ENCODE measurements around the gene SAA1. TPM values are rescaled to one million over a fixed set of nuclear protein-coding genes. Genes with fewer than 3 reads are reported as not detected.

Gene SAA1
- total and polyA plus RNA-seq, 7 experiments from 2014 or later = not detected

- peaks cover 21 to 61% (median 38%) of the 10 kb centered on the region in 5 donors for H3K36me3 Mint-ChIP-seq
- H3K27me3 ChIP-seq (ENCODE audit: control insufficient read depth in 2 of 2, insufficient read depth in 2 of 2, low read length in 2 of 2) = no peaks in the 10 kb centered on the region
- no peak overlapping the region for H3K27ac ChIP-seq (ENCODE audit: low read depth, low read length)
- no peaks in the 10 kb centered on the region for H3K27me3 Mint-ChIP-seq
- peaks cover 0 to 20% (median 4%) of the 10 kb centered on the region in 7 donors for H3K4me1 Mint-ChIP-seq
- POLR2A ChIA-PET = no interaction called here
- no peak overlapping the region for H3K4me3 Mint-ChIP-seq
- peaks cover 11 to 56% (median 11%) of the 10 kb centered on the region in 3 experiments for H3K36me3 ChIP-seq (ENCODE audit: control insufficient read depth in 2 of 3, insufficient read depth in 3 of 3, low read length in 3 of 3)
- CTCF ChIA-PET = no interaction called here
- ATAC-seq = no peak
- no peaks in the 10 kb centered on the region for H3K9me3 Mint-ChIP-seq
- DNase-seq = no peak
- no peaks in the 10 kb centered on the region for H3K4me1 ChIP-seq (ENCODE audit: control insufficient read depth in 2 of 2, insufficient read depth in 2 of 2, low read length in 2 of 2)
- intact Hi-C loops (cut with micrococcal nuclease) = no loop called here
- H3K27ac Mint-ChIP-seq = peak overlapping the region in 1 of 9 donors; percentile 4
- H3K9me3 ChIP-seq (ENCODE audit: control insufficient read depth in 2 of 3, low read length in 3 of 3) = no peaks in the 10 kb centered on the region
- H3K4me3 ChIP-seq (ENCODE audit: low read length) = no peak overlapping the region
Measured at GRCh38 chr11:18282626-18283025, 16.6 kb downstream of the SAA1 start.

- ATAC-seq = no peak
- Histone ChIP-seq H3K4me1 (ENCODE audit: control insufficient read depth in 2 of 2, insufficient read depth in 2 of 2, low read length in 2 of 2) (no peaks in the 10 kb centered on the region), H3K4me3 (ENCODE audit: low read length) (no peak overlapping the region), H3K9me3 (ENCODE audit: control insufficient read depth in 2 of 3, low read length in 3 of 3) (no peaks in the 10 kb centered on the region), H3K27ac (ENCODE audit: low read depth, low read length) (no peak overlapping the region), H3K27me3 (ENCODE audit: control insufficient read depth in 2 of 2, insufficient read depth in 2 of 2, low read length in 2 of 2) (no peaks in the 10 kb centered on the region), H3K36me3 (ENCODE audit: control insufficient read depth in 2 of 3, insufficient read depth in 3 of 3, low read length in 3 of 3) (peaks cover 6 to 66% (median 11%) of the 10 kb centered on the region in 3 experiments)
- no peak overlapping the region for H3K27ac Mint-ChIP-seq
- CTCF ChIA-PET = interaction anchor here (1.1 kb wide), 1 partner anchor 254 kb away, joined by 3 read pairs; no protein-coding TSS in a partner anchor
- no peaks in the 10 kb centered on the region for H3K9me3 Mint-ChIP-seq
- H3K4me3 Mint-ChIP-seq = no peak overlapping the region
- no peaks in the 10 kb centered on the region for H3K27me3 Mint-ChIP-seq
- no peak for DNase-seq
- POLR2A ChIA-PET = no interaction called here
- H3K36me3 Mint-ChIP-seq = peaks cover 21 to 59% (median 40%) of the 10 kb centered on the region in 5 donors
- peaks cover 0 to 11% (median 0%) of the 10 kb centered on the region in 7 donors for H3K4me1 Mint-ChIP-seq
- intact Hi-C loops (cut with micrococcal nuclease) = no loop called here
Measured at GRCh38 chr11:18285841-18286240, 19.8 kb downstream of the SAA1 start.

GRCh38 chr11:18288911-18289310 is 22.8 kb downstream of the SAA1 start:
- peaks cover 0 to 65% (median 16%) of the 10 kb centered on the region in 3 experiments for H3K36me3 ChIP-seq (ENCODE audit: control insufficient read depth in 2 of 3, insufficient read depth in 3 of 3, low read length in 3 of 3)
- H3K27ac ChIP-seq (ENCODE audit: low read depth, low read length) = no peak overlapping the region
- no peak overlapping the region for H3K4me3 ChIP-seq (ENCODE audit: low read length)
- H3K27ac Mint-ChIP-seq = peak overlapping the region in 3 of 9 donors; percentile 28 to 65 (median 46)
- ChIA-PET CTCF (no interaction called here), POLR2A (no interaction called here)
- H3K4me3 Mint-ChIP-seq = no peak overlapping the region
- H3K27me3 Mint-ChIP-seq = no peaks in the 10 kb centered on the region
- no peaks in the 10 kb centered on the region for H3K27me3 ChIP-seq (ENCODE audit: control insufficient read depth in 2 of 2, insufficient read depth in 2 of 2, low read length in 2 of 2)
- no peaks in the 10 kb centered on the region for H3K9me3 ChIP-seq (ENCODE audit: control insufficient read depth in 2 of 3, low read length in 3 of 3)
- no peaks in the 10 kb centered on the region for H3K4me1 ChIP-seq (ENCODE audit: control insufficient read depth in 2 of 2, insufficient read depth in 2 of 2, low read length in 2 of 2)
- no peaks in the 10 kb centered on the region for H3K9me3 Mint-ChIP-seq
- peaks cover 23 to 68% (median 41%) of the 10 kb centered on the region in 5 donors for H3K36me3 Mint-ChIP-seq
- intact Hi-C loops (cut with micrococcal nuclease) = no loop called here
- ATAC-seq (no peak), DNase-seq (no peak)
- peaks cover 0 to 3% (median 0%) of the 10 kb centered on the region in 7 donors for H3K4me1 Mint-ChIP-seq

- Histone ChIP-seq H3K4me3 (ENCODE audit: low read length) (no peak overlapping the region), H3K9me3 (ENCODE audit: control insufficient read depth in 2 of 3, low read length in 3 of 3) (no peaks in the 10 kb centered on the region), H3K27me3 (ENCODE audit: control insufficient read depth in 2 of 2, insufficient read depth in 2 of 2, low read length in 2 of 2) (no peaks in the 10 kb centered on the region), H3K4me1 (ENCODE audit: control insufficient read depth in 2 of 2, insufficient read depth in 2 of 2, low read length in 2 of 2) (no peaks in the 10 kb centered on the region), H3K27ac (ENCODE audit: low read depth, low read length) (no peak overlapping the region), H3K36me3 (ENCODE audit: control insufficient read depth in 2 of 3, insufficient read depth in 3 of 3, low read length in 3 of 3) (peaks cover 5 to 72% (median 38%) of the 10 kb centered on the region in 3 experiments)
- POLR2A ChIA-PET = no interaction called here
- intact Hi-C loops (cut with micrococcal nuclease) = no loop called here
- CTCF ChIA-PET = no interaction called here
- Mint-ChIP-seq H3K4me1 (peaks cover 0 to 17% (median 0%) of the 10 kb centered on the region in 7 donors), H3K4me3 (no peak overlapping the region), H3K27me3 (no peaks in the 10 kb centered on the region), H3K36me3 (peaks cover 25 to 84% (median 52%) of the 10 kb centered on the region in 5 donors), H3K27ac (peak overlapping the region in 1 of 9 donors; percentile 46), H3K9me3 (no peaks in the 10 kb centered on the region)
- ATAC-seq (no peak), DNase-seq (no peak)
Measured at GRCh38 chr11:18294862-18295261, 28.8 kb downstream of the SAA1 start.

- H3K27me3 Mint-ChIP-seq = no peaks in the 10 kb centered on the region
- Histone ChIP-seq H3K4me1 (ENCODE audit: control insufficient read depth in 2 of 2, insufficient read depth in 2 of 2, low read length in 2 of 2) (no peaks in the 10 kb centered on the region), H3K4me3 (ENCODE audit: low read length) (no peak overlapping the region), H3K27ac (ENCODE audit: low read depth, low read length) (no peak overlapping the region), H3K27me3 (ENCODE audit: control insufficient read depth in 2 of 2, insufficient read depth in 2 of 2, low read length in 2 of 2) (no peaks in the 10 kb centered on the region), H3K9me3 (ENCODE audit: control insufficient read depth in 2 of 3, low read length in 3 of 3) (no peaks in the 10 kb centered on the region), H3K36me3 (ENCODE audit: control insufficient read depth in 2 of 3, insufficient read depth in 3 of 3, low read length in 3 of 3) (peaks cover 5 to 68% (median 38%) of the 10 kb centered on the region in 3 experiments)
- ChIA-PET CTCF (no interaction called here), POLR2A (interaction anchor here (0.7 kb wide), 1 partner anchor 30 kb away, joined by 3 read pairs; no protein-coding TSS in a partner anchor)
- intact Hi-C loops (cut with micrococcal nuclease) = no loop called here
- H3K36me3 Mint-ChIP-seq = peaks cover 25 to 84% (median 50%) of the 10 kb centered on the region in 5 donors
- no peaks in the 10 kb centered on the region for H3K9me3 Mint-ChIP-seq
- H3K27ac Mint-ChIP-seq = no peak overlapping the region
- no peak overlapping the region for H3K4me3 Mint-ChIP-seq
- DNase-seq (no peak), ATAC-seq (no peak)
- peaks cover 0 to 16% (median 0%) of the 10 kb centered on the region in 7 donors for H3K4me1 Mint-ChIP-seq
Measured at GRCh38 chr11:18295316-18295715, 29.3 kb downstream of the SAA1 start.

GRCh38 chr11:18299721-18300120 is 33.7 kb downstream of the SAA1 start:
- no peaks in the 10 kb centered on the region for H3K27me3 ChIP-seq (ENCODE audit: control insufficient read depth in 2 of 2, insufficient read depth in 2 of 2, low read length in 2 of 2)
- intact Hi-C loops (cut with micrococcal nuclease) = no loop called here
- no peaks in the 10 kb centered on the region for H3K9me3 ChIP-seq (ENCODE audit: control insufficient read depth in 2 of 3, low read length in 3 of 3)
- Mint-ChIP-seq H3K36me3 (peaks cover 14 to 76% (median 45%) of the 10 kb centered on the region in 5 donors), H3K9me3 (no peaks in the 10 kb centered on the region), H3K4me3 (no peak overlapping the region), H3K27me3 (no peaks in the 10 kb centered on the region), H3K27ac (no peak overlapping the region), H3K4me1 (peaks cover 0 to 9% (median 0%) of the 10 kb centered on the region in 7 donors)
- H3K4me3 ChIP-seq (ENCODE audit: low read length) = no peak overlapping the region
- DNase-seq = no peak
- no peak for ATAC-seq
- ChIA-PET POLR2A (interaction anchor here (1.0 kb wide), 1 partner anchor 23 kb away, joined by 3 read pairs; the partner anchor contains the start of genes GTF2H1 and HPS5), CTCF (interaction anchor here (0.6 kb wide), 1 partner anchor 203 kb away, joined by 3 read pairs; no protein-coding TSS in a partner anchor)
- no peaks in the 10 kb centered on the region for H3K4me1 ChIP-seq (ENCODE audit: control insufficient read depth in 2 of 2, insufficient read depth in 2 of 2, low read length in 2 of 2)
- no peak overlapping the region for H3K27ac ChIP-seq (ENCODE audit: low read depth, low read length)
- H3K36me3 ChIP-seq (ENCODE audit: control insufficient read depth in 2 of 3, insufficient read depth in 3 of 3, low read length in 3 of 3) = peaks cover 5 to 56% (median 31%) of the 10 kb centered on the region in 3 experiments

- peaks cover 5 to 56% (median 12%) of the 10 kb centered on the region in 3 experiments for H3K36me3 ChIP-seq (ENCODE audit: control insufficient read depth in 2 of 3, insufficient read depth in 3 of 3, low read length in 3 of 3)
- H3K4me1 Mint-ChIP-seq = peaks cover 0 to 1% (median 0%) of the 10 kb centered on the region in 7 donors
- no peak for ATAC-seq
- H3K27ac ChIP-seq (ENCODE audit: low read depth, low read length) = no peak overlapping the region
- no peaks in the 10 kb centered on the region for H3K9me3 ChIP-seq (ENCODE audit: control insufficient read depth in 2 of 3, low read length in 3 of 3)
- H3K27me3 Mint-ChIP-seq = no peaks in the 10 kb centered on the region
- no peaks in the 10 kb centered on the region for H3K4me1 ChIP-seq (ENCODE audit: control insufficient read depth in 2 of 2, insufficient read depth in 2 of 2, low read length in 2 of 2)
- DNase-seq = no peak
- H3K36me3 Mint-ChIP-seq = peaks cover 9 to 67% (median 25%) of the 10 kb centered on the region in 5 donors
- intact Hi-C loops (cut with micrococcal nuclease) = no loop called here
- no peak overlapping the region for H3K27ac Mint-ChIP-seq
- POLR2A ChIA-PET = interaction anchor here (0.8 kb wide), 1 partner anchor 21 kb away, joined by 3 read pairs; no protein-coding TSS in a partner anchor
- CTCF ChIA-PET = no interaction called here
- H3K4me3 ChIP-seq (ENCODE audit: low read length) = no peak overlapping the region
- no peaks in the 10 kb centered on the region for H3K9me3 Mint-ChIP-seq
- H3K27me3 ChIP-seq (ENCODE audit: control insufficient read depth in 2 of 2, insufficient read depth in 2 of 2, low read length in 2 of 2) = no peaks in the 10 kb centered on the region
- no peak overlapping the region for H3K4me3 Mint-ChIP-seq
Measured at GRCh38 chr11:18304745-18305144, 38.7 kb downstream of the SAA1 start.
